NCI-H1092 treated with DMSO at 0.1 percent for 48 hours (cell line): Measurements from ENCODE around the gene AGAP1.
A peak's percentile ranks its signal among the peaks of the same experiment; 100 is the strongest.

Experiments
- DNase-seq: peaks from one replicate; lab custom pipeline; 2025; lab: John Stamatoyannopoulos, UW

The AGAP1 gene

DNA sequence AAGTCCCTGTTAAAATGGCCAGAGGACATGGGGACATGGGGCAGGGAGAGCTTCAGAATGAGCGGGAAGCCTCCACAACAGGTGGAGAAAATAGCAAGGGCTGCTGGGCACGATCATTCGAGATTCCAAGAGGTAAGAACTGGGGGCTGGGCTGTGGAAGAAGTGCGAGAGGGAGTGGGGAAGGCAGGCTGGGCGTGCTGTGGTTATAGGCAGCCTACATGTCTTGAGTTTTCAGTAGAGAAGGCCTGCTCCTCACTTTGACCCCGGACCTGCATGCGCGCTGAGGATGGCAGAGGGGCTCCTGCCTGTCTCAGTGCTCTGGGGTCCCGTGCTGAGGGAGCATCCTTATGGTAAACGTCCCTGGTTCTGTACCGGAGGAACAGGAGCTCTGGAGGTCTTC lies 115.5 kb downstream of the AGAP1 start:
- no peak for DNase-seq

DNA sequence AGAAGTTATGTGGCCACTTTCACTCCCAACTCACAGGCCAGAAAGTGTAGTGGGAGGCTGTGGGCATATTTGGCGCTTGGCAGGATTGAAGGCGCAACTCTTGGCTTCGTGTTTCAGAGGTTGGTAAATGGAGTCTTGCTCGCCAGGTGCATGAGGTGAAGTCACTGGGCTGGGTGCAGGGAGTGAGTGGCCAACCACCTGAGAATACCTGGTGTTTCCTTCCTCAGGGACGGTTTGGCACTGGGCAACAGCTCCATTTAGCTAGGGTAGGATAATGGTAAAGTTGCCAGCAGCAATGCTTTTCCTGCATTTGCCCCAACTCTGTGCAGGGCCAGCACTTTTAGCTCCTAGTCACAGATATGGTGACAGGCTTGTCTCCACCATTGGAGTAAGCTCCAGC lies 115.9 kb downstream of the AGAP1 start:
- DNase-seq, result no peak

DNA sequence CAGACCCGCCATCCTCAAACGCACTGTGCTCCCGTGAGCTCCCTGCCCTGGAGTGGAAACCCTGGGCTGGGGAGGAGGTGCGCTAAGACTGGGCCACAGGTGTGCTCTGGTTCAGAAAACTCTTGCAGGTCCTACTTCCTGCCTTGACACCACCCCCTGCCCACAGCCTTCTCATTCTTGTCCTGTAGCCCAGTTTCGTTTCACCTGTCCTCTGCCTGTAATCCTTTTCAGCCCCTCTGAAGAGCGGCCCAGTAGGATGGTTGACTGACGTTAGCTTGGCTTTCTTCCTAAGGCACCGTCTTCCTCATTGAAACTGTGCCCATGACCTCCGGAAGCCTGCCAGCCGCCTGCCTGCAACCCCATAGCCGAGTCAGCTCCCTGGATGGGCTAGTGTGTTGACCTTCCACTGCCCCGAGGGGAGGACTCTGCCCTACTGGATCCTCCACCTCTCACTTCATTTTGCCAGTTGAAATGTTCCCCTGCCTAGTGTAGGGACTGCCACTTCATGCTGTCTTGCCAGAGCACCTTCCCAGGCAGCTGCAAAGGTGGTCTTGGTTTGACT lies 116.9 kb downstream of the AGAP1 start:
- DNase-seq, result no peak

DNA sequence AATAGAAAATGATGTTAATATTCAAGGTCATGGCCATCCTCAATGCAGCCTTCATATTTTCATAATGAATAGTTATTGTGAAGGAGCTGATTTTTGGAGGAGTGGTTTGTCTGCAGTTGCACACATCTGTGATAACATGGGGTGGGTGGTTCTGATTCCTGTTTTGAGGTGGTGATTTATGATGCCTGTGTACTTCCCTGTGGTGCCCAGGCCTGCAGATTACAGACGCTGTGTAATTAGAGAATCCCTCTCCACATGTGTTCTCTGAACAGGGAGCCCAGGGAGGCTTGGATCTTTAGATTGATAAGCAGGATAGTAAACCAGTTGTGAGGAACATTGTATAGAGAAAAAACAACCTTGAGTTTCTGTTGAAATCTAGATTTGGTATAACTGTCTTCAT lies 117.5 kb downstream of the AGAP1 start:
- DNase-seq, result no peak

DNA sequence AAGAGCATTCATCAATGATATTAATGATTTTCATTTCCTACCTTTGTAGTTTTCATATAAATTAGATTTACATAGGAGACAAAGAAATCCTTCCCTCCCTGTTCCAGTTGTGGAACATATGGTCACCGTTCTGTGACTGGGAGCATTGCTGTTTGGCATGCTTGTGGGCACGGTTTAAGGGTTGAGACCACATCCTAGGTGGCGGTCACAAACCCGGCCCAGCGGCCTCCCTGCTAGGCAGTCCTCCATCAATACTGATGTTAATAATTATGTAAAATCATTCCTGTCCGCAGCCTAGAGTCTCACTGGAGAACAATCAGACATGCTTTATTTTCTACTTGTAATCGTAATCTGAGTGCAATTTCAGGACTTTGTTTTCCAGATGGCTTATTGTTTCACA lies 117.9 kb downstream of the AGAP1 start:
- DNase-seq, result no peak

DNA sequence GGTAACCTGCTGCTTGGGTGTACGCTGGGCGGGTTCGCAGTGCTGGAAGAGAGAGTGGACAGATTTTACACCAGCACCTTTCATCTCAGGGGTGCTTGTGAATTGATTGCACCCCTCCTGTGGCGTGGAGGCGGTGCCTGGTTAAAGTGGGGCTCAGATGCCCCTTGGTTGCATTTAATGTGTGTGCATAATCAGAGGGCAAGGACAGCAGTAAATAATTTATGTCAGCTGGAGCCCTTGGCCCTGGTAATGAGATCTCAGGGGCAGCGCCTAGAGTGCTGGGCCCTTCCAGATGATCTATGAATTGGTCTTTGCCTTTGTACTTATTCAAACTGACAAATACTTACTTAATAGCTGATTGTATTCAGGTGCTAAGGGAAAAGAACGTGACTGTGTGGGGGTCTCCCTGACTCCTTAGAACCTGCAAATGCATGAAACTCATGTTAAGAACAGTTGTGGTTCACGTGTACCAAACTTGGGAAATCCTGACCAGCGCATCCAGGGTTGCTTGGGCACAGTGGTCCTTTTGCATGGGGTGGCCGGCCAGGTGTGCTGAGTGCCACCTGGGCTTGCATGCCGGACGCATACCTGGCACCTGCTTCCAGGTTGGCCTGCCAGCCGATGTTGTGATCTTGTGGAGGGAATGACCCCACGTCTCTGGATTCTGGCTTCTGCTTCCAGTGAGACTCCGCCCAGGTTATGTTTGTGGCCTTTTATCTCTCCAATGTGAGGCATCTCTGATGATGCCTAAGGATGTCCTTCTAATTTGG lies 118.5 kb downstream of the AGAP1 start:
- peak; percentile 7 for DNase-seq

DNA sequence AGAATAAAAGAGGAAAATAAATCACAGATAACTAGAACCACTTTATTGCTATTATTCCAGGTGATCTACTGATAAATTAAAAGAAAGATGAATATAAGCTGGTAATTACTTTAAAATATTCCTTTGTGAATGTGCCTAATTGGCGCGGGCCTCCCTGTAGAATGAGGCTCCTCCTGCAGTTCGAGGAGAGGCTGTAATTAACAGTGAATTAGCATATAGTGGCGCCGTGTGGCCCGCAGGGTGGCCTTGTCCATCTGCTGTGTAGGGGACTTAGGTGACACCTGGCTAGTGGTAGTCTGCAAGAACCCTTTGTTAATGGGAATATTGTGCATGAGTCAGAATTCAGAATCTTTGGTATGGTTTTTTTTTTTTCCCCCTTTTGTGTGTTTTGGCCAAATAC lies 119.8 kb downstream of the AGAP1 start:
- DNase-seq, result no peak

DNA sequence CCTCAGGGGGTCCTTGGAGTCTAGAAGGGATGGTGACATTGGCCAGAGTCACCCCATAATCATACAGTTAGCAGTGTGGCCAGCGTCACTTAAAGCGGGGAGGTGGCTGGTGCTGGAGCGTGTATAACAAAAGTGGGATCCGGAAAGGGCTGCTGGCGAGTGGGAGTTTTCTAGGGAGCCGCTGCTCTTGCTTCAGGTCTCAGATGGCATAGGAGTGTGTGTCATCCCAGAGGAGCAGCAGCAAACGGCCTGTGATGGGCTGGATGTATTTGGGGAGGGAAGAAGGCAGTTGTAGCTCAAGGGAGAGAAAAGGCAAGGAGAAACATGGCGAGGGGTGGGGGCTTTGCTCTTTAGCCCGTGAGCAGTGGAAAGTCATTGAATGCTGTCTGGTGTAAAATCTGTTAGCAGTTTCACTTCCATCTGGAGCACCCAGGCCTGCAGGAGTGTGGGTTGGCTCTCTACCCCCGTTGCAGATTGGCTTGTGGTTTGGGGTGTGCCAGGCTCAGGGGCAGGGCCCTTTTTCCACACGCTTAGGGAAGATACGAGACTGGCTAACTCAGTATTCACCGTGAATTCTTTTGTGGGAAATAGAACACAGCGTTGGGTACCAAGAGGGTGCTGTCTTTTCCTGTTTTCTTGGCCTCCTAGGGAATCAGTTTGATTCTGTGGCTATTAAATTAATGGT lies 120.5 kb downstream of the AGAP1 start:
- DNase-seq, result no peak

GRCh38 chr2:235614900-235615712 lies 121.3 kb downstream of the AGAP1 start:
- no peak for DNase-seq

DNA sequence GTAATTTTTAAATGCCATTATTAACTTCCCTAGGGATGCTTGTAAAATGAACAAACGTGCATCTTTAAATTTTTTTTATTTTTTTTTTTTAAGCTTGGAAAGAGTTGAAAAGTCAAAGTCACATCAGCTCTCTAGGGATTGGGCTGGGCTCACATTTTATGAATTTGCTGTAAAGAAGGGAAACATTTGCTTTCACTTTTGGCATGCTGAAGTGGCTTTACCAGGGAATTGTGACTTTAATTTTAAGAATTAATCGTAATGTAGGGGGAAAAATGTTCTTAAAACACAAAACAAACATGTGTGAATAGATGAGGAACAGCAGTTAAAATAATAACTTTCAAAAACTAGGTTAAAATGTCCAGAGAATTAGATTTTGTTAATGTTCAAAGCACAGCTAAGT lies 123.0 kb downstream of the AGAP1 start:
- no peak for DNase-seq

DNA sequence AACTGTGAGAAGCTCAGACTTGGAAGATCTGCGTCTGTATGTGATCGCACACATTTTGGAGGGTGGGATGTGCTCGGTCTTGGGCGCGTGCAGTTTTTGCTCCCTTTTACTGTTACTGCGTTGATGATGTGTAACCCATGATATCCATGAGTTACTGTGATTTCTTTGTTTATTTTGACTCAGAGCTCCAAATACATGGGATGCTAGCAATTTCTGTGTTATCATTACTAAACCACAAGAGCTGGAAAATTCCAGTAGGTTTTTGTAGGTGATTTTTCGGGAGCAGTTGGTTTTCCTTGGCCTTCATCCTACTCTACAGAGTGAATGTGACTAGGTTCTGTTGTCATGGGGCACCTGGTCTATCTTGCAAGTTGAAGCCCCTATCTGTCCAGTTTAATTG lies 124.2 kb downstream of the AGAP1 start:
- DNase-seq, result no peak

- no peak for DNase-seq
Measured at GRCh38 chr2:235619544-235619943, 125.7 kb downstream of the AGAP1 start.

GRCh38 chr2:235621736-235622135 lies 127.9 kb downstream of the AGAP1 start:
- DNase-seq, result no peak

- no peak for DNase-seq
Measured at GRCh38 chr2:235623111-235623510, 129.3 kb downstream of the AGAP1 start.

DNA sequence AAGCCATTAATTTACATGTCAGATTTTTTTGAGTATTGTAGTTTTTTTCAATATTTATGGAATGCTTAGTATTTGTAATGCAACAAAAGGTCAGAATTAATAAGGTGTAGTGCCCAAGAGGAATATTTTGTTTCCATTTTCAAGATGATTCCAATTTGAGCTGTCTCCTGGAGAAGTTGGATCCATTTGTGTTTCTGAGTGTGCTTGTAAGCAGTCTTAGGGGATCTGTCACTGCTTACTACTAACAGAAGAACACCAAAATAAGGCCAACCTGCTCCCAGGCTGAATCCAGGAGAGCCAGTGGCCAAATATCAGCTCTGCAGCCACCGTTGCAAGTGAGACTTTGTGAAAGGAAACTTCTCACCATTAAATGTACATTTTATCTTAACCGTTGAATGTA lies 129.9 kb downstream of the AGAP1 start:
- no peak for DNase-seq

DNA sequence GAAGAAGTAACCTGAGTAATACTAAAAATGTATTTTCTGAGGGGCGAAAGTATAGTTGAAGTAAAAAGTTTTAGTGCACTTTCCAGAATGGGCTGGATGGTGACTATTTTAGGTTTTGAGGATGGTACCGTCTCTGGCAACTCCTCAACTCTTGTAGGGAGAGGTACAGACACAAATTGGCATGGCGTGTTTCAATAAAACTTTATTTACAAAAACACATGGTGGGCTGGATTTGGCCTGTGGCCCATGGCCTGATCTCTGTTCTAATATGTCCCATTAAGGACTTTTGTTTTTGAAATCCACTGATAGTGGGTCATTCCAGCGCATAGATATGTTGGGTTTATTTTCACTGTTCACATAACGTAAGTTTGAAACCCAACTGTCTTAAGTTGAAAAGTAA lies 132.8 kb downstream of the AGAP1 start:
- DNase-seq, result no peak

DNA sequence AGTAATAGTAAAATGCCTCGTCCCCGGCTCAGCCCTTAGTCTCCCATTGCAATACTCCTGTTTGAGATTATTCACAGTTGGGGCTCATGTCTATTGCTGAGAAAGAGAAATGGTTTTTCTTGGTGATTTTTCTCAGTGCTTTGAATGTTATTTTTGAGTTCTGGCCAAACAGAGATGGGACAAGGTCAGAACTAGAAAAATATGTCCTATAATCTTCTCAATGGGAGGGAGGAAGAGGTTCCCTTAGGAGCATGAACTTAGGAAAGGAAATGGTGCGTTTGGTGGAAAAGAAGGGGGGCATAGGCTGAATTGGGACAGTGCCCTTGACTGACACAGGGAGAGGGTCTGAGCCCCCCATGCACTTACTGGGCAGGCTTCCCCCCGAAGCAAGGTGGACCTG lies 133.8 kb downstream of the AGAP1 start:
- DNase-seq, result no peak

DNA sequence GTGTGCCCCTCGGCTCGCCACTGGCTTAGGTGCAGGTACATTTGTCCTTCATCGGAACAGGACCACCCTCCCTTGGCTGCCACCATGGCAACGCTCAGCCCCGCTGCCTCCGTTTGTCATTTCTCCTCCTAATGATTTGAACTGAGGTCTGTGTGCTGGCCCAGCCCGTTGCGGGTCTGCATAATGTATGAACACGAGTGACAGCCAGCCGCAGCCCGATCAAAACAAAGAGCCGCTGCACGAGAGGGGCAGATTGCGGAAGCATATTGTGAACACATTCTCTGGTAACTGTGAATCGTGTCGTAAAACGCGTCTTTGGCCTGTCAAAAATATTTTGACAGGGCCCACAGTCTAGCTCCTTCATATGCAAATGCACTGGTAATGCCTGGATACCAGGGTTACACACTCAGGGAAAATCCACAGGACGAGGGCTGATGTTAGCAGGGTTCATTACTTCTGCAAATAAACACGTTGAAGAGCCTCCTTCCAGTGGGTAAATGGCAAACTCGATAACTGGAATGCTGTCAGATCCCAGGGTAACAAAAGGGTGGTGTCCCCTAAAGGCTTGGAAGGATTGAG lies 137.0 kb downstream of the AGAP1 start:
- DNase-seq, result no peak

GRCh38 chr2:235634435-235635158 lies 140.8 kb downstream of the AGAP1 start:
- DNase-seq, result no peak

DNA sequence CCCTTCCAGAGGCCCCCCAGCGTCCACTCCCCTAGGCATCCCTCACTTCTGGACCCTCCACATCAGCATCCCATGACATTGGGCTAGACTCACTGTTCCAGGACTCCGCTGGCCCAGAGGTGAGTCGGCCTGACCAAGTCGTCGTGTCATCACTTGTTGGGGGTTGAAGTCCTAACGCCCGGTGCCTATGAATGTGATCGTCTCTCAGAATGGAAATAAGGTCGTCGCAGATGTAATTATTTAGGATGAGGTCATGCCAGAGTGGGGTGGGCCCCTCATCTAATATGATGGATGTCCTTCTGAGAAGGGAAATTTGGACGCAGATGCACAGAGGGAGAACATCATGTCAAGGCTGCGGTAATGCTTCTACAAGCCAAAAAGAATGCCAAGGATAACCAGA lies 142.7 kb downstream of the AGAP1 start:
- no peak for DNase-seq

GRCh38 chr2:235637896-235638295 lies 144.1 kb downstream of the AGAP1 start:
- no peak for DNase-seq
